GM18951 (cell line): ENCODE measurements around the gene HRG.

Source experiments
- POLR2A ChIP-seq: IDR thresholded peaks from 4 replicates; pipeline ENCODE4 v1.6.1; 2011; ENCODE audit warnings: mild to moderate bottlenecking; ENCODE audit not compliant: insufficient read length, insufficient read depth; ENCODE audit errors: extremely low read depth
- in situ Hi-C: fragments of 300-500 bp; cut with MboI; formaldehyde crosslinking; loops from one replicate; pipeline ENCODE4 v1.12.0; 2022; ENCODE audit warnings: low sequenced_read_pairs, mixed read lengths, inconsistent platforms; ENCODE audit not compliant: unreplicated experiment

The HRG gene

GRCh38 chr3:186665625-186666188 is at the start of gene HRG:
HRG (plus strand) TSS chr3:186666014; CDS start chr3:186666032, 18 bp downstream.
- no peak for TF ChIP-seq POLR2A
- in situ Hi-C loops: no loop called here

- TF ChIP-seq POLR2A: no peak
- in situ Hi-C loops: loop anchor here (25.0 kb wide), 2 partner anchors 196 to 546 kb away; partner anchors contain the start of gene RFC4
Observed at GRCh38 chr3:186616299-186616617, 49.6 kb upstream of the HRG start.

- no peak for TF ChIP-seq POLR2A
- in situ Hi-C loops: loop anchor here (25.0 kb wide), 2 partner anchors 195 to 545 kb away; partner anchors contain the start of gene RFC4
Observed at GRCh38 chr3:186617036-186617946, 48.5 kb upstream of the HRG start.

- in situ Hi-C loops: loop anchor here (25.0 kb wide), 2 partner anchors 194 to 544 kb away; partner anchors contain the start of gene RFC4
Observed at GRCh38 chr3:186618318-186618938, 47.4 kb upstream of the HRG start.

GRCh38 chr3:186619787-186620212 is 46.0 kb upstream of the HRG start:
- TF ChIP-seq POLR2A: no peak
- in situ Hi-C loops: loop anchor here (25.0 kb wide), 2 partner anchors 193 to 543 kb away; partner anchors contain the start of gene RFC4

More at GRCh38 chr3:186618318-186618938, 47.4 kb upstream of the HRG start:
- no peak for TF ChIP-seq POLR2A

- in situ Hi-C loops: loop anchor here (25.0 kb wide), 2 partner anchors 192 to 542 kb away; partner anchors contain the start of gene RFC4
- TF ChIP-seq POLR2A: no peak
Observed at GRCh38 chr3:186620213-186621092, 45.4 kb upstream of the HRG start.

GRCh38 chr3:186621894-186622650 is 43.7 kb upstream of the HRG start:
- TF ChIP-seq POLR2A: no peak
- in situ Hi-C loops: loop anchor here (25.0 kb wide), 2 partner anchors 190 to 540 kb away; partner anchors contain the start of gene RFC4

GRCh38 chr3:186622651-186623310 is 43.0 kb upstream of the HRG start:
- in situ Hi-C loops: loop anchor here (25.0 kb wide), 2 partner anchors 190 to 540 kb away; partner anchors contain the start of gene RFC4
- TF ChIP-seq POLR2A: no peak

GRCh38 chr3:186624598-186624997 is 41.2 kb upstream of the HRG start:
- in situ Hi-C loops: loop anchor here (25.0 kb wide), 2 partner anchors 188 to 538 kb away; partner anchors contain the start of gene RFC4
- no peak for TF ChIP-seq POLR2A

GRCh38 chr3:186625600-186626042 is 40.2 kb upstream of the HRG start:
- TF ChIP-seq POLR2A: no peak
- in situ Hi-C loops: no loop called here

GRCh38 chr3:186626254-186626847 is 39.5 kb upstream of the HRG start:
- TF ChIP-seq POLR2A: no peak
- in situ Hi-C loops: no loop called here
